H1 (cell line): ENCODE measurements around the gene LRP5. TPM values are rescaled to one million over a fixed set of nuclear protein-coding genes. Genes with fewer than 3 reads are reported as not detected.

Source experiments
- ASH2L ChIP-seq: fragments of 200-600, 300-600 bp; sonication (generic); IDR thresholded peaks from one replicate; pipeline ENCODE4 v1.7.1; 2017; ENCODE audit warnings: low read length
- EP300 ChIP-seq, 2 experiments: IDR thresholded peaks; 1 replicate in 1 of 2; 2 replicates in 1 of 2; pipeline ENCODE4 v1.6.1; 2011 to 2012; ENCODE audit warnings: low read depth in 2 of 2, low read length in 2 of 2, mild to moderate bottlenecking in 2 of 2, borderline replicate concordance in 1 of 2, inconsistent platforms in 1 of 2, moderate library complexity in 1 of 2
- GTF2F1 ChIP-seq: IDR thresholded peaks from 2 replicates; pipeline ENCODE4 v1.6.1; 2012; ENCODE audit warnings: low read depth, low read length, improper control_type of control experiment, borderline replicate concordance
- HDAC2 ChIP-seq, 2 experiments: fragments of 300-600 bp in 1 of 2; sonication (generic) in 1 of 2; IDR thresholded peaks; 2 replicates each; pipeline ENCODE4 v1.6.1; 2011 to 2012; ENCODE audit warnings: low read depth in 2 of 2, low read length in 2 of 2, mild to moderate bottlenecking in 2 of 2, moderate library complexity in 2 of 2, borderline replicate concordance in 1 of 2, inconsistent platforms in 1 of 2
- HDAC6 ChIP-seq: IDR thresholded peaks from one replicate; pipeline ENCODE4 v1.7.1; 2012; ENCODE audit warnings: low read depth, mild to moderate bottlenecking, inconsistent platforms, low read length, moderate library complexity
- RAD21 ChIP-seq, 2 experiments: IDR thresholded peaks in 1 of 2; conservative IDR thresholded peaks in 1 of 2; 2 replicates each; pipeline ENCODE4 v1.6.1; 2011; ENCODE audit warnings: low read depth in 2 of 2, low read length in 2 of 2, improper control_type of control experiment in 1 of 2, inconsistent platforms in 1 of 2, mild to moderate bottlenecking in 1 of 2, moderate library complexity in 1 of 2
- SIN3A ChIP-seq, 2 experiments: IDR thresholded peaks in 1 of 2; conservative IDR thresholded peaks in 1 of 2; 2 replicates each; pipeline ENCODE4 v1.6.1; 2011 to 2012; ENCODE audit warnings: low read length in 2 of 2, improper control_type of control experiment in 1 of 2, low read depth in 1 of 2, mild to moderate bottlenecking in 1 of 2
- SP1 ChIP-seq: IDR thresholded peaks from 2 replicates; pipeline ENCODE4 v1.6.1; 2011; ENCODE audit warnings: low read depth, low read length
- TAF7 ChIP-seq: optimal IDR thresholded peaks from 2 replicates; pipeline ENCODE3; 2011; ENCODE audit warnings: low read depth, mild to moderate bottlenecking, inconsistent platforms, low read length, moderate library complexity, borderline replicate concordance
- polyA plus RNA-seq, 7 experiments: library from polyadenylated mRNA; depleted of rRNA in 3 of 7; stranded (reverse) in 5 of 7; unstranded in 2 of 7; fragments of >200 nt in 5 of 7; fragments of 200-250 nt in 2 of 7; gene quantifications; 1 replicate in 5 of 7; 2 replicates in 1 of 7; 4 replicates in 1 of 7; pipeline versions ENCODE4 v1.2.1 to v1.2.3, GENCODE V29; 2011 to 2013; ENCODE audit warnings: missing spikeins in 2 of 7, mixed read lengths in 2 of 7
- total RNA-seq: library from RNA; stranded (reverse); fragmentation: NEBNext Ultra II Directional; extraction: Animal tissue kit (Norgen Biotek cat#: 25700); gene quantifications from 2 replicates; pipeline ENCODE4 v1.2.1, GENCODE V29; 2021
- TF ChIP-seq, protein P1 (sequence below): IDR thresholded peaks from 2 replicates; pipeline ENCODE4 v1.6.1; 2012; ENCODE audit warnings: inconsistent platforms
- TF ChIP-seq, protein P2 (sequence below): IDR thresholded peaks from 2 replicates; pipeline ENCODE4 v1.6.1; 2011; ENCODE audit warnings: low read length, improper control_type of control experiment

Gene LRP5
- total and polyA plus RNA-seq, 2 of the 8 experiments (the other 6 are each of a cell fraction or from before 2014, with no cell fraction given): 19.0 to 38.9 TPM

DNA sequence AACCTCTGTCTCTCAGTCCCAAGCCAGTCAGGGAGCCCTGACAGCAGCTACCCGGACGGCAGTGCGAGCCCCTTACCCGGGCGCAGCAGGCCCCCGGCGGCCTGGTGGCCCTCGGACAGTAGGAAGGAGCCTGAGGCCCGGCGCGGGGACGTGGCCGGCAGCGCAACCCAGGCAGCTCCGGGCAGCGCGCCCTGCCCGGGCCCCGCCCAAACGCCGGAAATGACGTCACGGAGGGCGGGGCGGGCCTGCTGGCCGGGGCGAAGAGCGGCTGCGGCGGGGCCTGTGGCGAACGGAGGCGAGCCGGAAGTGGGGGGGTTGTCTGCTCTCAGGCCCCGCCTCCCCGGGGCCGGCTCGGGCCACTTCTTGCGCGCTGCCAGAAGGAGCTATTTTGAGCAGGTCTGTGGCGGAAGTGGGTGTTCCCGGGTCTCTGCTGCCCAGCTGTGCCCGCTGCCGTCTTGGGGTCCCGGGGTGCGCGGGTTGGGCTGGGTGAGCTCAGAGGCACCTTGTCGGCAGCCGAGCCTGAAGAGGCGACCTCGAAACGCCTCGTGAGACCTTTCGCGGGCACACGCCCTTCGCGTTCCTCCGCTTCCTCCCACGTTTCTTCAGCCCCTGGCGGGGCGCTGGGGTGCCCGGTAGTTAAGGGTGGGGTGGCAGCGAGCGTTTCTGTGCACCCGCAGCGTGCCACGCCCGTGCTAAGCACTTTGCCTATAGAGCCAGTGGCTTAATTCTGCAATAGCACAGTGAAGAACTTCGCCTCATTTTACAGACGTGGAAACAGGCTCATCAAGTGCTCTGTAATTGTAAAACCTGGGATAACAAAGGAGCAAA lies 40.4 kb upstream of the LRP5 start, which contains the start of gene C11orf24 (continued):
- TF ChIP-seq TAF7 (peak; percentile 75), SIN3A (conservative IDR thresholded peaks at IDR 0.05 in 1 of 2, IDR thresholded peaks at IDR 0.05 in 1 of 2; ENCODE audit: low read depth in 1 of 2, low read length in 2 of 2) (no peak), SP1 (peak; percentile 58; the same call in 1 of the 2 replicates), EP300 (IDR thresholded peaks at IDR 0.05; ENCODE audit: borderline replicate concordance in 1 of 2, low read depth in 2 of 2, low read length in 2 of 2) (peak in 1 of 2 experiments; percentile 58; a peak in 1 of 3 replicates), HDAC2 (IDR thresholded peaks at IDR 0.05; ENCODE audit: borderline replicate concordance in 1 of 2, low read depth in 2 of 2, low read length in 2 of 2) (peak; percentile 35 to 49; a peak in 2 of 4 replicates), HDAC6 (no peak), ASH2L (peak; percentile 54), GTF2F1 (no peak), RAD21 (IDR thresholded peaks at IDR 0.05 in 1 of 2, conservative IDR thresholded peaks at IDR 0.05 in 1 of 2; ENCODE audit: low read depth in 2 of 2, low read length in 2 of 2) (no peak)
- TF ChIP-seq, protein P1, sequence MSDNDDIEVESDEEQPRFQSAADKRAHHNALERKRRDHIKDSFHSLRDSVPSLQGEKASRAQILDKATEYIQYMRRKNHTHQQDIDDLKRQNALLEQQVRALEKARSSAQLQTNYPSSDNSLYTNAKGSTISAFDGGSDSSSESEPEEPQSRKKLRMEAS: no peak
- TF ChIP-seq, protein P2, sequence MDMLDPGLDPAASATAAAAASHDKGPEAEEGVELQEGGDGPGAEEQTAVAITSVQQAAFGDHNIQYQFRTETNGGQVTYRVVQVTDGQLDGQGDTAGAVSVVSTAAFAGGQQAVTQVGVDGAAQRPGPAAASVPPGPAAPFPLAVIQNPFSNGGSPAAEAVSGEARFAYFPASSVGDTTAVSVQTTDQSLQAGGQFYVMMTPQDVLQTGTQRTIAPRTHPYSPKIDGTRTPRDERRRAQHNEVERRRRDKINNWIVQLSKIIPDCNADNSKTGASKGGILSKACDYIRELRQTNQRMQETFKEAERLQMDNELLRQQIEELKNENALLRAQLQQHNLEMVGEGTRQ: no peak
